ENCODE results near the gene IFNA13.
"Not testable (repeated sequence)": the region's sequence is repeated elsewhere in the genome, so short reads cannot be mapped to it uniquely, and the experiment has no call there.

DNA sequence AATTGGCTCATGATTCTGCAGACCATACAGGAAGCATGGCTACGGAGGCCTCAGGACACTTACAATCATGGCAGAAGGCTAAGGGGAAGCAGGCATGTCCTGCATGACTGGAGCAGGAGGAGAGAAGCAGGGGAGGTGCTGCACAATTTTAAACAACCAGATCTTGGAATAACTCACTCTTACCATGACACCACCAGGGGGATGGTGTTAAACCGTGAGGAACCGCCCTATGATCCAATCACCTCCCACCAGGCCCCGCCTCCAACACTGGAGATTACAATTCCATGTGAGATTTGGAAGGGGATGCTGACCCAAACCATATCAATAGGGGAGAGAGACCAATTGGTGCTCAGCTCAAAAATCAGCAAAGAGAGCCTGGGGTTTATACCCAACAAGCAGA, 3.6 kb upstream of the IFNA13 start:
- not testable (repeated sequence) for TF ChIP-seq RAD21 (CRISPR knock-in tag; conservative IDR thresholded peaks at IDR 0.05 in 1 of 2, IDR thresholded peaks at IDR 0.05 in 1 of 2); BACH1 (tag; IDR thresholded peaks at IDR 0.05); POLR2AphosphoS5 (IDR thresholded peaks at IDR 0.05; ENCODE audit: control insufficient read depth, insufficient read depth, low read depth, low read length)

Data from K562 (cell line).